ACC112 (cell line): ENCODE data around the gene SLC35A3.
A peak's percentile ranks its signal among the peaks of the same experiment; 100 is the strongest.

Source experiments
- H2AFZ ChIP-seq: fragments of 200-600 bp; sonication (generic); one replicate; pipeline ENCODE4 v1.6.0; 2017; ENCODE audit warnings: antibody characterized with exemption, low read length; ENCODE audit not compliant: unreplicated experiment
- H3K27ac ChIP-seq: fragments of 200-600 bp; sonication (generic); 2 replicates; pipeline ENCODE4 v1.5.1; 2014; ENCODE audit warnings: low read depth, mild to moderate bottlenecking, antibody characterized with exemption, low read length, moderate library complexity
- H3K27me3 ChIP-seq: fragments of 200-600 bp; sonication (generic); 2 replicates; pipeline ENCODE4 v1.6.1; 2014; ENCODE audit warnings: mild to moderate bottlenecking, antibody characterized with exemption, low read length, moderate library complexity, mixed read lengths; ENCODE audit not compliant: insufficient read depth
- H3K36me3 ChIP-seq: fragments of 200-600 bp; sonication (generic); 2 replicates; pipeline ENCODE4 v1.6.1; 2016; ENCODE audit warnings: mild to moderate bottlenecking, antibody characterized with exemption, low read length, moderate library complexity, mixed read lengths; ENCODE audit not compliant: insufficient read depth
- H3K4me1 ChIP-seq: fragments of 200-600 bp; sonication (generic); one replicate; pipeline ENCODE4 v1.6.1; 2016; ENCODE audit warnings: low read length, mixed read lengths; ENCODE audit not compliant: insufficient read depth, unreplicated experiment, control insufficient read depth
- H3K4me3 ChIP-seq: fragments of 200-600 bp; sonication (generic); 2 replicates; pipeline ENCODE4 v1.5.1; 2014; ENCODE audit warnings: mild to moderate bottlenecking, low read depth, low read length
- H3K79me2 ChIP-seq: fragments of 200-600 bp; sonication (generic); one replicate; pipeline ENCODE4 v1.6.0; 2016; ENCODE audit warnings: low read length; ENCODE audit not compliant: control insufficient read depth, unreplicated experiment, insufficient read depth

Gene SLC35A3

GRCh38 chr1:99969729-99970621 is at the start of gene SLC35A3:
SLC35A3 (plus strand) TSS chr1:99969996; CDS start chr1:99993555, 23,559 bp downstream.
- Histone ChIP-seq H3K4me1 (peaks cover 13% of the 10 kb centered on the region), H3K36me3 (no peaks in the 10 kb centered on the region), H3K27ac (peak within 1 kb of the TSS; percentile 52; the same call in 1 of the 2 replicates)

DNA sequence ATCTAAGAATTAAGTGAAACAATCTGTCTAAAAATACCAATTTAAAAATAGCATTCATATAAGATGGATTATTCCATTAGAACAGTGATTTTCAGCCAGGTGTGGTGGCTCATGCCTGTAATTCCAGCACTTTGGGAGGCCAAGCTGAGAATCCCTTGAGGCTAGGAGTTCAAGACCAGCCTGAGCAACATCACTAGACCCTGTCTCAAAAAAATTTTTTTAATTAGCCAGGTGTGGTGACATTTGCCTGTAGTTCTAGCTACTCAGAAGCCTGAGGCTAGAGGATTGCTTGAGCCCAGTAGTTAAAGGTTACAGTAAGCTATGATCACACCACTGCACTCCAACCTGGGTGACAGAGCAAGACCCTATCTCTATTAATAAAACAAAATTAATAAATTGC is 35.0 kb upstream of the SLC35A3 start:
- Histone ChIP-seq H3K79me2 (no peaks in the 10 kb centered on the region), H3K36me3 (no peaks in the 10 kb centered on the region), H2AFZ (no peak overlapping the region), H3K27ac (no peak overlapping the region), H3K4me3 (no peak overlapping the region), H3K4me1 (no peaks in the 10 kb centered on the region), H3K27me3 (no peaks in the 10 kb centered on the region)

More at GRCh38 chr1:99969729-99970621, at the start of gene SLC35A3:
- Histone ChIP-seq H3K4me3 (peak within 1 kb of the TSS; percentile 97), H2AFZ (peak within 1 kb of the TSS; percentile 99), H3K27me3 (no peaks in the 10 kb centered on the region), H3K79me2 (peaks cover 22% of the 10 kb centered on the region)

- Histone ChIP-seq H2AFZ (no peak overlapping the region), H3K79me2 (no peaks in the 10 kb centered on the region), H3K36me3 (no peaks in the 10 kb centered on the region), H3K27ac (no peak overlapping the region), H3K27me3 (no peaks in the 10 kb centered on the region), H3K4me3 (no peak overlapping the region), H3K4me1 (no peaks in the 10 kb centered on the region)
Observed at GRCh38 chr1:99935534-99935933, 34.3 kb upstream of the SLC35A3 start.

DNA sequence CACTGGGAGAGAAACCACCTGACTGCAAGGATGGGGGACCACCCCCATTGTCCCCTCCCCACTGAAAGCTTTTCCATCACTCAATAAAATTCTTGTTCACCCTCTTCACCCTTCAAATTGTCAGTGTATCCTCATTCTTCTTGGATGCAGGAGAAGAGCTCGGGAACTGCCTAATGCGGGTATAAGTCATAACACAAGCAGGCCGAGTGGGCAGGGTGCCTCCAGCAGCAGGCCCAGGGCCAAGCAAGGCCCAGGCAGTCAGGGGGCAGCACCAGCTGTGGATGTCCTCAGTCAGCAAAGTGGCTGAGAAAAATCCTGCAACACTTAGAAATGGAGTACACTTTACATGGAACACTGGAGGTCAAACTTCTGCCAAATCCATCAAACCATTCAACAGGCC is 33.7 kb upstream of the SLC35A3 start:
- Histone ChIP-seq H3K4me3 (no peak overlapping the region), H3K4me1 (no peaks in the 10 kb centered on the region), H2AFZ (no peak overlapping the region), H3K36me3 (no peaks in the 10 kb centered on the region), H3K79me2 (no peaks in the 10 kb centered on the region), H3K27ac (no peak overlapping the region), H3K27me3 (no peaks in the 10 kb centered on the region)

DNA sequence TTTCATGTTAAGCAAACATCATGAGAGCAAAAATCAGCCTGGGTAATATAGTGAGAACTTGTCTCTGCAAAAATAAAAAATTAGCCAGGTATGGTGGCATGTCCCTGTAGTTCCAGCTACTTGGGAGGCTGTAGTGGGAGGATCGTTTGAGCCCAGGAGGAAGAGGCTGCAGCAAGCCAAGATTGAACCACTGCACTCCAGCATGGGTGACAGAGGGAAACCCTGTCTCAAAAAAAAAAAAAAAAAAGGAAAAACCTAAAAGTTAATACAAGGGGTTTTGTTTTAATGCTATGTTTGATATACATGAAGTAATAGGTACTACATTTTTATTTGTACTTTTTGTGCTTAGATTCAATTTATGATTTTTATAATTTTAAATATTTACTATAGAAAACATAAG is 27.1 kb upstream of the SLC35A3 start:
- H3K4me3 ChIP-seq: no peak overlapping the region
- H3K79me2 ChIP-seq: no peaks in the 10 kb centered on the region
- no peaks in the 10 kb centered on the region for H3K27me3 ChIP-seq
- peaks cover 5% of the 10 kb centered on the region for H3K4me1 ChIP-seq
- no peaks in the 10 kb centered on the region for H3K36me3 ChIP-seq
- H3K27ac ChIP-seq: 0 out of 2 replicates have a peak overlapping the region, but pooled peaks have one; percentile 24
- no peak overlapping the region for H2AFZ ChIP-seq

DNA sequence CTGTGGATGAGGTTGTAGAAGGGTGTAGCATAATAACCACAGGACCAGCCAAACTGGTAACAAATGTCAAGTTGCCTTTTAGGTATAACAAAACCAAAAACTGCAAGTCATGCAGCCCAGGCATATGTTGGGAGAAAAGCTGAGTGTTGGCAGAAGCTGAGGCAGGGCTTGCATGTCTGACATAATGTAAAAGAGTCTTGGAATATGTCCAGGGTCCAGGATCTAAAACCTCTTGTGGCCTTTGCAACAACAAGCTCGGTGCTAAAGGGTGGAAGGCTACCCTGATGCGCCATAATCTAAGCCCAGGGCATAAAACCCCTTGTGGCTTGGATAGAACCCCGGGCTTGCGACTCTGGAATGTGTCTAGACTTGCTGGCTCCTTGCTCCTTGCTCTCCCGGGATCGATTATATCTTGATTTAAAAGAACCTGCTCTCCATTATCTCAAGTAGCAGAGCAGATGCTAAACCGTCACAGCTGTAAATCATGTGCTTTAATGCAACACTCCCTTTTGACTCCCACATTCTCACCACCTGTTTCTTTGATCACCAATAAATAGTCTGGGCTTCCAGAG is 26.5 kb upstream of the SLC35A3 start:
- Histone ChIP-seq H2AFZ (peak overlapping the region; percentile 40), H3K4me1 (peaks cover 5% of the 10 kb centered on the region), H3K79me2 (no peaks in the 10 kb centered on the region), H3K4me3 (no peak overlapping the region), H3K36me3 (no peaks in the 10 kb centered on the region), H3K27ac (0 out of 2 replicates have a peak overlapping the region, but pooled peaks have one; percentile 24), H3K27me3 (no peaks in the 10 kb centered on the region)

DNA sequence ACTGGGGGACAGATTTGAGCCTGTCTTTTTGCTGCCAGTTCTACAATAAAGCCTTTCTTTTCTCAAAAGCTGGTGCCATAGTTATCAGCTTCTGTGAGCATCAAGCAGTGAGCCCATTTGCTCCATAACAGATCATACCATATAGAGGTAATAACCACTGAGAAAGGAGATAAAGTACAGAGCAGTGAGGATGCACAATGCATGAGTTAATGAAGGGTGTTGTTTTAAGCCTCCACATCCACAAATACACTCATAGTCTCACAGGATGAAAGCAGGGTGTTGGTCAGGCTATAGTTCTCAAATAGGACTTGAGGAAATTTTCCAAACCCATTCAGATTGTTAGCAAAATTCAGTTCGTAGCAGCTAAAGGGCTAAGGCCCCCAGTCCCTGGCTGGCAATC is 25.6 kb upstream of the SLC35A3 start:
- Histone ChIP-seq H2AFZ (no peak overlapping the region), H3K27me3 (no peaks in the 10 kb centered on the region), H3K36me3 (no peaks in the 10 kb centered on the region), H3K79me2 (no peaks in the 10 kb centered on the region), H3K4me1 (peaks cover 5% of the 10 kb centered on the region), H3K27ac (no peak overlapping the region), H3K4me3 (no peak overlapping the region)

DNA sequence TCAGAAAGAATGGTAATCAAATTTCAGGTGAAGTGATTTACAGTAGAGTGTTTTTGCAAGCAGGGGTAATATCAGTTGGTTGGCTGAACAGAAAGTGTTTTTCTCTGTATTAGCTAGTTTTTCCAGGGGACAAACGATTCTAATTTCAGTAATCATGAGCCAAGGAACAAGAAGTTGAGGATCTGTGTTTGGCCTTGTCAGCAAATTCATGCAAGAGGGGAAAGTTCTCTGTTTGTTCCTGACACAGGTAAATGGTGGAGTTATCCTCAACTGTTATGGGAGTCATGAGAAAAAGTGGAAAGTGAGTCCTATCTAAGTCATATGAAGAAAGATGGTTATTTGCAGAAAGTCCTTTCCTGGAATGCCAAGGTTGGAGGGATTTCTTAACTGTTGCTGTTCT is 24.6 kb upstream of the SLC35A3 start:
- Histone ChIP-seq H3K36me3 (no peaks in the 10 kb centered on the region), H3K27ac (no peak overlapping the region), H3K4me3 (no peak overlapping the region), H3K79me2 (no peaks in the 10 kb centered on the region), H3K27me3 (no peaks in the 10 kb centered on the region), H3K4me1 (peaks cover 5% of the 10 kb centered on the region), H2AFZ (no peak overlapping the region)

- no peak overlapping the region for H2AFZ ChIP-seq
Observed at GRCh38 chr1:99950486-99950885, 19.3 kb upstream of the SLC35A3 start.

GRCh38 chr1:99952522-99952921 is 17.3 kb upstream of the SLC35A3 start:
- no peak overlapping the region for H2AFZ ChIP-seq
- H3K4me1 ChIP-seq: peaks cover 10% of the 10 kb centered on the region
- no peak overlapping the region for H3K27ac ChIP-seq
- no peaks in the 10 kb centered on the region for H3K79me2 ChIP-seq
- H3K27me3 ChIP-seq: no peaks in the 10 kb centered on the region
- H3K36me3 ChIP-seq: no peaks in the 10 kb centered on the region
- no peak overlapping the region for H3K4me3 ChIP-seq

More at GRCh38 chr1:99950486-99950885, 19.3 kb upstream of the SLC35A3 start:
- Histone ChIP-seq H3K4me3 (no peak overlapping the region), H3K79me2 (no peaks in the 10 kb centered on the region), H3K4me1 (no peaks in the 10 kb centered on the region), H3K27ac (no peak overlapping the region), H3K36me3 (no peaks in the 10 kb centered on the region), H3K27me3 (no peaks in the 10 kb centered on the region)

DNA sequence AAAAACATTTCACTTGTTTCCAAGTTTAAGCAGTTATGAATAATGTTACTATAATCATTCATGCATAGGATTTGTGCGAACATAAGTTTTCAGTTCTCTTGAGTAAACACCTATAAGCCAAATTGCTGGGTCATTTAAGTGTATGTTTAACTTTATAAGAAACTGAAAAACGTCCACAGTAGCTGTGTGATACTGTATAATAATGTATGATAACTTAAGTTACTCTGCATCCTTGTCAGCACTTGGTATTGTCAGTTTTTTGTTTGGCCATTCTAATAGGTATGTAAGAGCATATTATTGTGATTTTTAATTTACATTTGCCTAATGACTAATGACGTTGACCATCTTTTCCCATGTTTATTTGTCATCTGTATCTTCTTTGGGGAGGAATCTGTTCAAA is 14.4 kb upstream of the SLC35A3 start:
- H3K36me3 ChIP-seq: no peaks in the 10 kb centered on the region
- H2AFZ ChIP-seq: no peak overlapping the region

More for the DNA sequence above, 14.4 kb upstream of the SLC35A3 start:
- H3K27me3 ChIP-seq: no peaks in the 10 kb centered on the region
- no peak overlapping the region for H3K27ac ChIP-seq
- H3K4me1 ChIP-seq: peaks cover 10% of the 10 kb centered on the region
- H3K4me3 ChIP-seq: no peak overlapping the region
- no peaks in the 10 kb centered on the region for H3K79me2 ChIP-seq
